ENCODE measurements around the gene DIPK1C.

DNA sequence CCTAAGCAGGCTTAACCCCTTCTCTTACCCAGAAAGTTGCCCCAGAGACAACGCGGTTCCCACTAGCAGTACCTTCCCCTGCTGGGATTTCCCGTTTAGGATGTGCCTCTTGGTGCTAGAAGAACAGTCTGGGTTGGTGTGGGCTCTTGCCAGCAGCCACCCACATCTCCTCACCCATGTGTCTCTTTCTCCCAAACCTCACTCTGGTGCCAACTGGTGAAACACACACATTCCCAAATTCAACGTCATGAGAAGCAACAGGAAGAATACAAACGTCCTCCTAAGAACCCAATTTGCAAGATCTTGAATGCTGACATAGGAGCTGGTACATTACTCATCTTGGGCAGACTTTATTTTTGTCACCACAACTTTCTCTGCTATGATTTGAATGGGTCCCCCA lies 36.2 kb downstream of the DIPK1C start:
- no peak for TF ChIP-seq CTCF (IDR thresholded peaks at IDR 0.05)
- no peak for TF ChIP-seq EZH2 (IDR thresholded peaks at IDR 0.05)

All from neural progenitor cell (in vitro differentiated cells).